Neural cell (in vitro differentiated cells): Measurements from ENCODE around the gene ADAP1. TPM values are rescaled to one million over a fixed set of nuclear protein-coding genes. Genes with fewer than 3 reads are reported as not detected.

ENCODE experiments used
- H2AFZ ChIP-seq: fragments of 200-600, 300-800 bp; sonication (generic), shearing (Covaris generic); 2 replicates; pipeline ENCODE4 v1.6.0; 2014; ENCODE audit warnings: low read depth, mild to moderate bottlenecking, antibody characterized with exemption, low read length, moderate library complexity
- H3F3A ChIP-seq: fragments of 200-600 bp; shearing (Covaris generic); 2 replicates; pipeline ENCODE4 v1.6.1; 2016; ENCODE audit warnings: mild to moderate bottlenecking, moderate library complexity, mixed read lengths, antibody characterized with exemption, low read length; ENCODE audit not compliant: insufficient read depth, poor library complexity, severe bottlenecking
- H3K27ac ChIP-seq: fragments of 200-600, 300-800 bp; sonication (generic), shearing (Covaris generic); 2 replicates; pipeline ENCODE4 v1.5.1; 2014; ENCODE audit warnings: mild to moderate bottlenecking, low read length, moderate library complexity
- H3K27me3 ChIP-seq: fragments of 300-800, 200-600 bp; sonication (generic), shearing (Covaris generic); 2 replicates; pipeline ENCODE4 v1.6.0; 2014; ENCODE audit warnings: mild to moderate bottlenecking, low read depth, low read length, moderate library complexity; ENCODE audit not compliant: insufficient read depth
- H3K36me3 ChIP-seq: fragments of 300-800, 200-600 bp; sonication (generic), shearing (Covaris generic); 2 replicates; pipeline ENCODE4 v1.5.1; 2014; ENCODE audit warnings: mild to moderate bottlenecking, antibody characterized with exemption, low read length, moderate library complexity; ENCODE audit not compliant: insufficient read depth
- H3K4me2 ChIP-seq: fragments of 300-800, 200-600 bp; sonication (generic), shearing (Covaris generic); 2 replicates; pipeline ENCODE4 v1.6.0; 2014; ENCODE audit warnings: mild to moderate bottlenecking, low read length
- H3K4me3 ChIP-seq: fragments of 300-800, 200-600 bp; sonication (generic), shearing (Covaris generic); 2 replicates; pipeline ENCODE4 v1.5.1; 2014; ENCODE audit warnings: mild to moderate bottlenecking, low read length, moderate library complexity
- H3K79me2 ChIP-seq: fragments of 200-600 bp; shearing (Covaris generic); replicated peaks from 2 replicates; pipeline ENCODE4 v1.6.0; 2014; ENCODE audit warnings: mild to moderate bottlenecking, low read length, moderate library complexity; ENCODE audit not compliant: insufficient read depth
- H3K9ac ChIP-seq: fragments of 300-800, 200-600 bp; sonication (generic), shearing (Covaris generic); 2 replicates; pipeline ENCODE4 v1.6.1; 2016; ENCODE audit warnings: mild to moderate bottlenecking, low read length, mixed read lengths
- H3K9me2 ChIP-seq: fragments of 200-600 bp; shearing (Covaris generic); 2 replicates; pipeline ENCODE4 v1.6.1; 2016; ENCODE audit warnings: mild to moderate bottlenecking, low read length, mixed read lengths; ENCODE audit not compliant: insufficient read depth
- H3K9me3 ChIP-seq: fragments of 200-600, 300-800 bp; sonication (generic), shearing (Covaris generic); 2 replicates; pipeline ENCODE4 v1.6.1; 2016; ENCODE audit warnings: mild to moderate bottlenecking, mixed run types, low read length, moderate library complexity, mixed read lengths
- H4K20me1 ChIP-seq: fragments of 200-600 bp; shearing (Covaris generic); 2 replicates; pipeline ENCODE4 v1.6.1; 2016; ENCODE audit warnings: mild to moderate bottlenecking, mixed run types; ENCODE audit not compliant: insufficient read depth
- EP300 ChIP-seq: fragments of 450-650 bp; conservative IDR thresholded peaks from 2 replicates; pipeline ENCODE4 v1.6.1; 2014; ENCODE audit warnings: antibody characterized with exemption, mild to moderate bottlenecking, moderate library complexity; ENCODE audit not compliant: poor library complexity, severe bottlenecking
- EZH2 ChIP-seq: fragments of 200-600, 300-800 bp; shearing (Covaris generic), sonication (generic); IDR thresholded peaks from 2 replicates; pipeline ENCODE4 v1.6.1; 2014; ENCODE audit warnings: antibody characterized with exemption, low read length, borderline replicate concordance, mild to moderate bottlenecking; ENCODE audit not compliant: insufficient read depth, poor library complexity, severe bottlenecking
- MXI1 ChIP-seq: fragments of 450-650 bp; conservative IDR thresholded peaks from 2 replicates; pipeline ENCODE4 v1.6.1; 2014; ENCODE audit warnings: antibody characterized with exemption, mild to moderate bottlenecking; ENCODE audit not compliant: poor library complexity, severe bottlenecking
- POLR2AphosphoS5 ChIP-seq: IDR thresholded peaks from 2 replicates; pipeline ENCODE4 v1.6.1; 2012
- RAD21 ChIP-seq: fragments of 450-650 bp; conservative IDR thresholded peaks from 2 replicates; pipeline ENCODE4 v1.6.1; 2014; ENCODE audit warnings: antibody characterized with exemption, mild to moderate bottlenecking, moderate library complexity
- SMC3 ChIP-seq: fragments of 450-650 bp; conservative IDR thresholded peaks from 2 replicates; pipeline ENCODE4 v1.6.1; 2014; ENCODE audit warnings: antibody characterized with exemption, mild to moderate bottlenecking, moderate library complexity; ENCODE audit not compliant: poor library complexity
- TAF1 ChIP-seq: IDR thresholded peaks from 2 replicates; pipeline ENCODE4 v1.6.1; 2012; ENCODE audit warnings: low read depth
- polyA plus RNA-seq: library from polyadenylated mRNA; depleted of rRNA; stranded (reverse); fragments of >200 nt; gene quantifications from 2 replicates; pipeline ENCODE4 v1.2.3, GENCODE V29; 2014
- TF ChIP-seq, protein P1 (sequence below): IDR thresholded peaks from 2 replicates; pipeline ENCODE4 v1.6.1; 2012; ENCODE audit warnings: borderline replicate concordance
- TF ChIP-seq, protein P2 (sequence below): fragments of 450-650 bp; IDR thresholded peaks from 2 replicates; pipeline ENCODE4 v1.5.1; 2014; ENCODE audit warnings: antibody characterized with exemption, mild to moderate bottlenecking, moderate library complexity; ENCODE audit not compliant: poor library complexity, severe bottlenecking

ADAP1 gene
- polyA plus RNA-seq, 1 donor from 2014 or later: 76.8 TPM

DNA sequence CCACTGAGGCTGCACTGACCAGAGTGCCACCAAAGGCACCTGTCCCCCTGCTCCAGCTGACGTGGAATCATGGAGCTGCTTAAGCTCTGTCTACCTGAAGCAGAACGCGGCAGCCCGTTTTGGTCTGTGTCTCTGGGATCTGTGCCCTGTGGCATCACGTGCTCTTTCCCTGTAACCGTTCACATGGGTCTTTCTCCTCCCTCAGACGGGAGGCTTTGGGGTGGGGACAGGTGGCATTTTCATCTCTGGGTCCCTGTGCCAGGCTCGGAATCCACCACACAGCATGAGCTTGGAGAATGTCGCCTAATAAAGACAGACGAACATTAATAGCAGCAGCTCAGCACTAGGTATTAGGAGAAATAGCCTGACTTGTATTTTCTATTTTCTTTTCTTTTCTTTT lies 1.6 kb upstream of the ADAP1 start:
- H3K27ac ChIP-seq: no peak overlapping the region
- no peak overlapping the region for H2AFZ ChIP-seq
- no peaks in the 10 kb centered on the region for H3K9me2 ChIP-seq

DNA sequence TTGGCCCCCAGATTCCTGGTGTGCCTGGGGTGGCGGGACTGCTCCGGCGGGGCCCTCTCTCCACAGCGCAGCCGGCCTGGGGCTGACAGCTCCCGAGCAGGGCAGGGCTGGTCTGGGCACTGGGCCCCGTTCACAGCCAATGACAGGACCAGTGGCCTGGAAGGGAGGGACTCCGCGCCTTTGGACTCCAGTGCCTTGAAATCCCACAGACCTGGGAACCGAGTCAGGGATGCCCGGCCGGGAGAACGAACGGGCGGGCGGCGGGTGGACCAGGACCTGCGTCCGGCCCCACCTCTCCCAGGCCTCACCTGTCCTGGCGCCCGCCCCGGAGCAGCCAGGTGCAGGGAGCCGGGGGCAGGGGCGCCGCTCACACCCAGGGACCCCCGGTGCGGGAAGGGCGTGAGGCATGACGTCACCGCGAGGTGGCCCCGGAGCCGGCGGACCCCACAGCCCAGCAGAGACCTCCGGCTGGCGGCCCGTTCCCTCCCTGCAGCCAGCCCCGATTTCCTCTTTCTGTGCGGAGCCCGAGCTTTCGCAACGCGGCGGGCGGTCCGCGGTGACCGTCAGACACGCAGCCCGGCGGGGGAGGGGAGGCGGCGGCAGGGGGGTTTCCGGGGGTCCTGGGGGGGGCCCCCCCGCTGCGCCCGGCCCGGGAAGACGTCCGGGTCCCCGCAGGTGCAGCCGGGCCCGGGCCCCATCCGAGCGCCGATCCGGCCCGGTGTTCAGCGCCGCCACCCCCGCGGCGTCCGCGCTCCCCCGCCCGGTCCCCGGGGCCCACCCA lies 743 bp downstream of the ADAP1 start:
- Histone ChIP-seq H3K27ac (no peak overlapping the region), H3K9me3 (no peaks in the 10 kb centered on the region), H3K27me3 (no peaks in the 10 kb centered on the region), H3K36me3 (no peaks in the 10 kb centered on the region), H2AFZ (peak overlapping the region; percentile 45), H3K9ac (peak overlapping the region; percentile 82), H3K4me2 (peak overlapping the region; percentile 84), H3F3A (no peaks in the 10 kb centered on the region), H3K4me3 (peak overlapping the region; percentile 88), H4K20me1 (no peaks in the 10 kb centered on the region), H3K79me2 (no peaks in the 10 kb centered on the region), H3K9me2 (no peaks in the 10 kb centered on the region)
- TF ChIP-seq, protein P1, sequence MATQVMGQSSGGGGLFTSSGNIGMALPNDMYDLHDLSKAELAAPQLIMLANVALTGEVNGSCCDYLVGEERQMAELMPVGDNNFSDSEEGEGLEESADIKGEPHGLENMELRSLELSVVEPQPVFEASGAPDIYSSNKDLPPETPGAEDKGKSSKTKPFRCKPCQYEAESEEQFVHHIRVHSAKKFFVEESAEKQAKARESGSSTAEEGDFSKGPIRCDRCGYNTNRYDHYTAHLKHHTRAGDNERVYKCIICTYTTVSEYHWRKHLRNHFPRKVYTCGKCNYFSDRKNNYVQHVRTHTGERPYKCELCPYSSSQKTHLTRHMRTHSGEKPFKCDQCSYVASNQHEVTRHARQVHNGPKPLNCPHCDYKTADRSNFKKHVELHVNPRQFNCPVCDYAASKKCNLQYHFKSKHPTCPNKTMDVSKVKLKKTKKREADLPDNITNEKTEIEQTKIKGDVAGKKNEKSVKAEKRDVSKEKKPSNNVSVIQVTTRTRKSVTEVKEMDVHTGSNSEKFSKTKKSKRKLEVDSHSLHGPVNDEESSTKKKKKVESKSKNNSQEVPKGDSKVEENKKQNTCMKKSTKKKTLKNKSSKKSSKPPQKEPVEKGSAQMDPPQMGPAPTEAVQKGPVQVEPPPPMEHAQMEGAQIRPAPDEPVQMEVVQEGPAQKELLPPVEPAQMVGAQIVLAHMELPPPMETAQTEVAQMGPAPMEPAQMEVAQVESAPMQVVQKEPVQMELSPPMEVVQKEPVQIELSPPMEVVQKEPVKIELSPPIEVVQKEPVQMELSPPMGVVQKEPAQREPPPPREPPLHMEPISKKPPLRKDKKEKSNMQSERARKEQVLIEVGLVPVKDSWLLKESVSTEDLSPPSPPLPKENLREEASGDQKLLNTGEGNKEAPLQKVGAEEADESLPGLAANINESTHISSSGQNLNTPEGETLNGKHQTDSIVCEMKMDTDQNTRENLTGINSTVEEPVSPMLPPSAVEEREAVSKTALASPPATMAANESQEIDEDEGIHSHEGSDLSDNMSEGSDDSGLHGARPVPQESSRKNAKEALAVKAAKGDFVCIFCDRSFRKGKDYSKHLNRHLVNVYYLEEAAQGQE: no peak
- TF ChIP-seq POLR2AphosphoS5: peak; percentile 57

More for the DNA sequence above, 1.6 kb upstream of the ADAP1 start:
- no peaks in the 10 kb centered on the region for H3K36me3 ChIP-seq
- no peaks in the 10 kb centered on the region for H3K79me2 ChIP-seq
- no peaks in the 10 kb centered on the region for H3K27me3 ChIP-seq
- TF ChIP-seq MXI1: no peak
- no peak for TF ChIP-seq EZH2
- no peak for TF ChIP-seq TAF1
- TF ChIP-seq POLR2AphosphoS5: no peak
- TF ChIP-seq EP300: no peak
- TF ChIP-seq, protein P1: no peak
- TF ChIP-seq, protein P2, sequence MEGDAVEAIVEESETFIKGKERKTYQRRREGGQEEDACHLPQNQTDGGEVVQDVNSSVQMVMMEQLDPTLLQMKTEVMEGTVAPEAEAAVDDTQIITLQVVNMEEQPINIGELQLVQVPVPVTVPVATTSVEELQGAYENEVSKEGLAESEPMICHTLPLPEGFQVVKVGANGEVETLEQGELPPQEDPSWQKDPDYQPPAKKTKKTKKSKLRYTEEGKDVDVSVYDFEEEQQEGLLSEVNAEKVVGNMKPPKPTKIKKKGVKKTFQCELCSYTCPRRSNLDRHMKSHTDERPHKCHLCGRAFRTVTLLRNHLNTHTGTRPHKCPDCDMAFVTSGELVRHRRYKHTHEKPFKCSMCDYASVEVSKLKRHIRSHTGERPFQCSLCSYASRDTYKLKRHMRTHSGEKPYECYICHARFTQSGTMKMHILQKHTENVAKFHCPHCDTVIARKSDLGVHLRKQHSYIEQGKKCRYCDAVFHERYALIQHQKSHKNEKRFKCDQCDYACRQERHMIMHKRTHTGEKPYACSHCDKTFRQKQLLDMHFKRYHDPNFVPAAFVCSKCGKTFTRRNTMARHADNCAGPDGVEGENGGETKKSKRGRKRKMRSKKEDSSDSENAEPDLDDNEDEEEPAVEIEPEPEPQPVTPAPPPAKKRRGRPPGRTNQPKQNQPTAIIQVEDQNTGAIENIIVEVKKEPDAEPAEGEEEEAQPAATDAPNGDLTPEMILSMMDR: no peak
- TF ChIP-seq RAD21: no peak
- no peak for TF ChIP-seq SMC3
- H3K4me3 ChIP-seq: no peak overlapping the region
- no peaks in the 10 kb centered on the region for H3K9me3 ChIP-seq
- H3K9ac ChIP-seq: no peak overlapping the region
- H4K20me1 ChIP-seq: no peaks in the 10 kb centered on the region
- H3K4me2 ChIP-seq: no peak overlapping the region
- no peaks in the 10 kb centered on the region for H3F3A ChIP-seq
